Measurements from ENCODE around the gene PCNP. TPM values are rescaled to one million over a fixed set of nuclear protein-coding genes. Genes with fewer than 3 reads are reported as not detected.
"Not testable (repeated sequence)": the region's sequence is repeated elsewhere in the genome, so short reads cannot be mapped to it uniquely, and the experiment has no call there.

The PCNP gene
- total RNA-seq, 1 donor from 2014 or later, result 50.8 TPM

DNA sequence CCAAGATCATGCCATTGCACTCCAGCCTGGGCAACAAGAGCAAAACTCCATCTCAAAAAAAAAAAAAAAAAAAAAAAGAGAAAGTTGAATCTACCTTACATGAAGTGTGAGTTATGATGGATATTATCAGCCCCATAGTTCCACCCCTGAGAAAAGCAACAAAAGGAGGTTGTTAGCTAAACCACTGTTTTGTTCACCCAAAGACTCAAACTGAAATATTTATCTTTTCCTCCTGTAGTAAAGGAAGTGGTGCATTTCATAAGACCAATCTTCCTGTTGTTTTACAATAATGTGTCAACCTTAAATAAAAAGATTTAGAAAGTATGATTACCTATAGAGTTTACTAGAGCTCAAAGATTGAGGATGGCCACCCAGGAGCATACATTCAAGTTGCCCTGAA, 31.0 kb upstream of the PCNP start:
- intact Hi-C loops (cut with DNase I), result no loop called here

DNA sequence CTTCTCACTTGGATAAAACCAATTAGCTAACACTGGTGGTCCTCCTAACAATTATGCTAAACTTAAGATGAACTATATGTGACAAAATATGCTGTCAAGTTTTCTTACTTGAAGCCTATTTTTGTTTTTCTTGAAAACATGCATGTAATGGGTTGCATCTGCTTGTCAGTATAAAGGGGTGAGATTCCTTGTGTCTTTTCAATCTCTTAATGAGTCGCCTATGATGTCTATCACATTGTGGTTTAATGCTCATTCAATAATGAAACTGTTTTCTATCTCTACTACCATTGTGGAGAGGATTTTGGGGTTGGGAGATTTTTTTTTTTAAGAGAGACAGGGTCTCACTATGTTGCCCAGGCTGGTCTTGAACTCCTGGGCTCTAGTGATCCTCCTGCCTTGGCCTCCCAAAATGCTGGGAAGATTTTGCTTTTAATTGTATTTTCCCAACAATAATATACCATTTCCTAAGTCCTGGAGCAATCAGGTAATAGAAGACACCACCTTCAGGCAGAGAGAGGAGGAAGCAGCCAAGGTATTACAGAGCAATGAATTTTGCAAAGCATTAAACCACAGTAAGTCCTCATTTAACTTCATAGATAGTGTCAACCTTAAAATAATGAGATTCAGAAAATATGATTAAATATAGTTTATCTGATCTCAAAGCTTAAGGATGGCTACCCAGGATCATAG, 29.7 kb upstream of the PCNP start:
- no peak overlapping the region for H3K4me3 ChIP-seq
- no peak overlapping the region for H3K27ac ChIP-seq
- DNase-seq (ENCODE audit: low spot score in 2 of 2), result no peak
- no peaks in the 10 kb centered on the region for H3K4me1 ChIP-seq
- no peaks in the 10 kb centered on the region for H3K36me3 ChIP-seq
- TF ChIP-seq, protein P1, sequence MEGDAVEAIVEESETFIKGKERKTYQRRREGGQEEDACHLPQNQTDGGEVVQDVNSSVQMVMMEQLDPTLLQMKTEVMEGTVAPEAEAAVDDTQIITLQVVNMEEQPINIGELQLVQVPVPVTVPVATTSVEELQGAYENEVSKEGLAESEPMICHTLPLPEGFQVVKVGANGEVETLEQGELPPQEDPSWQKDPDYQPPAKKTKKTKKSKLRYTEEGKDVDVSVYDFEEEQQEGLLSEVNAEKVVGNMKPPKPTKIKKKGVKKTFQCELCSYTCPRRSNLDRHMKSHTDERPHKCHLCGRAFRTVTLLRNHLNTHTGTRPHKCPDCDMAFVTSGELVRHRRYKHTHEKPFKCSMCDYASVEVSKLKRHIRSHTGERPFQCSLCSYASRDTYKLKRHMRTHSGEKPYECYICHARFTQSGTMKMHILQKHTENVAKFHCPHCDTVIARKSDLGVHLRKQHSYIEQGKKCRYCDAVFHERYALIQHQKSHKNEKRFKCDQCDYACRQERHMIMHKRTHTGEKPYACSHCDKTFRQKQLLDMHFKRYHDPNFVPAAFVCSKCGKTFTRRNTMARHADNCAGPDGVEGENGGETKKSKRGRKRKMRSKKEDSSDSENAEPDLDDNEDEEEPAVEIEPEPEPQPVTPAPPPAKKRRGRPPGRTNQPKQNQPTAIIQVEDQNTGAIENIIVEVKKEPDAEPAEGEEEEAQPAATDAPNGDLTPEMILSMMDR (IDR thresholded peaks at IDR 0.05), result no peak
- no peaks in the 10 kb centered on the region for H3K27me3 ChIP-seq
- intact Hi-C loops (cut with DNase I), result no loop called here
- no peaks in the 10 kb centered on the region for H3K9me3 ChIP-seq

More for the DNA sequence above, 31.0 kb upstream of the PCNP start:
- no peak overlapping the region for H3K4me3 ChIP-seq
- no peak overlapping the region for H3K27ac ChIP-seq
- H3K27me3 ChIP-seq, result no peaks in the 10 kb centered on the region
- no peaks in the 10 kb centered on the region for H3K9me3 ChIP-seq
- TF ChIP-seq, protein P1 (IDR thresholded peaks at IDR 0.05), result no peak
- DNase-seq (ENCODE audit: low spot score in 2 of 2), result no peak
- no peaks in the 10 kb centered on the region for H3K36me3 ChIP-seq
- no peaks in the 10 kb centered on the region for H3K4me1 ChIP-seq

DNA sequence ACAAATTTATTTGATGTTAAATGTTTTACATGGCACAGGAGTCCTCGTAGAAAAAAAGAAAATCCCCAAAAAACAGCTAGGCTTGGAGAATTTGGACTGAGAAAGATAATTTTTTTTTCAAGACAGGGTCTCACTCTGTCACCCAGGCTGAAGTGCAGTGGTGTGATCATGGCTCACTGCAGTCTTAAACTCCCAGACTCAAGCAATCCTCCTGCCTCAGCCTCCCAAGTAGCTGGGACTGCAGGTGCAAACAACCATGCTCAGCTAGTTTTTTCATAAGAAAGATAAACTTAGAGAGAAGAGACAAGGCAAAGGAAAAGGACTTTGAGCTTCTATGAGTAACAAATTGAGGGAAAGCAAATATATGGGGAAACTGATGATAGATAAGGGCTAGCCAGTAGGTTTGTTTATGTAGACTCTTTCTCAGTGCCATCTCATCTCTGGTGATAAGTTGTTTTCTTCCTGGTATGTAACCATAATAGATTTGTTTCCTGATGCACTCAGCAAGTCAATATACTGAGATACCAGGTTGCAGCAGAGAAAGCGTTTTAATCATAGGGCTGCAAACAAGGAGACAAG, 25.4 kb upstream of the PCNP start:
- H3K4me1 ChIP-seq, result no peaks in the 10 kb centered on the region
- no peaks in the 10 kb centered on the region for H3K9me3 ChIP-seq
- no peak overlapping the region for H3K27ac ChIP-seq
- no peak overlapping the region for H3K4me3 ChIP-seq
- TF ChIP-seq, protein P1 (IDR thresholded peaks at IDR 0.05), result no peak
- H3K27me3 ChIP-seq, result no peaks in the 10 kb centered on the region
- intact Hi-C loops (cut with DNase I), result no loop called here
- DNase-seq (ENCODE audit: low spot score in 2 of 2), result no peak
- H3K36me3 ChIP-seq, result no peaks in the 10 kb centered on the region

DNA sequence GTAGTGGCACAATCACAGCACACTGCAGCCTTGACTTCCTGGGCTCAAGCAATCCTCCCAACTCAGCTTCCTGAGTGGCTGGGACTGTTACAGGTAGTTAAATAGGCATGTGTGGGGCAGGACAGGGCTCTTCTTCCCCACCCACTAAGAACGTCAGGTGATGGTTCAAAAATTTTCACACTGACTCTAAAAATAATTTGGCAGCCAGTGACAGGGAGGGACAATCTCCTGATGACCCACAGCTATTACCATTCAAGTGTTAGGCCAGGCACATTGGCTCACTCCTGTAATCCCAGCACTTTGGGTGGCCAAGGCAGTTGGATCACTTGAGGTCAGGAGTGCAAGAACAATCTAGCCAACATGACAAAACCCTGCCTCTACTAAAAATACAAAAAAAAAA, 24.5 kb upstream of the PCNP start:
- no peaks in the 10 kb centered on the region for H3K36me3 ChIP-seq
- TF ChIP-seq, protein P1 (IDR thresholded peaks at IDR 0.05), result no peak
- H3K9me3 ChIP-seq, result no peaks in the 10 kb centered on the region
- DNase-seq (ENCODE audit: low spot score in 2 of 2), result no peak
- no peaks in the 10 kb centered on the region for H3K4me1 ChIP-seq
- H3K4me3 ChIP-seq, result no peak overlapping the region
- no peaks in the 10 kb centered on the region for H3K27me3 ChIP-seq
- intact Hi-C loops (cut with DNase I), result no loop called here
- H3K27ac ChIP-seq, result no peak overlapping the region

DNA sequence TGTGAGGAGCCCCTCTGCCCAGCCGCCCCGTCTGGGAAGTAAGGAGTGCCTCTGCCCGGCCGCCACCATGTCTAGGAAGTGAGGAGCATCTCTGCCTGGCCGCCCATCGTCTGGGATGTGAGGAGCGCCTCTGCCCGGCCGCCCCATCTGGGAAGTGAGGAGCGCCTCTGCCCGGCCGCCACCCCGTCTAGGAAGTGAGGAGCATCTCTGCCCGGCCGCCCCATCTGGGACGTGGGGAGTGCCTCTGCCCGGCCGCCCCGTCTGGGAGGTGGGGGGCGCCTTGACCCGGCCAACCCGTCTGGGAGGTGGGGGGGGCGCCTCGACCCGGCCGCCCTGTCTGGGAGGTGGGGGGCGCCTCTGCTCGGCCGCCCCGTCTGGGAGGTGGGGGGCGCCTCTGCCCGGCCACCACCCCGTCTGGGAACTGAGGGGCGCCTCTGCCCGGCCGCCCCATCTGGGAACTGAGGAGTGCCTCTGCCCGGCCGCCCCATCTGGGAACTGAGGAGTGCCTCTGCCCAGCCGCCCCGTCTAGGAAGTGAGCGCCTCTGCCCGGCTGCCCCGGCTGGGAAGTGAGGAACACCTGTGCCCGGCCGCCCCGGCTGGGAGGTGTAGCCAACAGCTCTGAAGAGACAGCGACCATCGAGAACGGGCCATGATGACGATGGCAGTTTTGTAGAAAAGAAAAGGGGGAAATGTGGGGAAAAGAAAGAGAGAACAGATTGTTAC, 22.5 kb upstream of the PCNP start:
- H3K4me1 ChIP-seq; H3K27ac ChIP-seq; H3K27me3 ChIP-seq; intact Hi-C loops (cut with DNase I); H3K9me3 ChIP-seq; H3K36me3 ChIP-seq; H3K4me3 ChIP-seq; DNase-seq (ENCODE audit: low spot score in 2 of 2): not testable (repeated sequence)

DNA sequence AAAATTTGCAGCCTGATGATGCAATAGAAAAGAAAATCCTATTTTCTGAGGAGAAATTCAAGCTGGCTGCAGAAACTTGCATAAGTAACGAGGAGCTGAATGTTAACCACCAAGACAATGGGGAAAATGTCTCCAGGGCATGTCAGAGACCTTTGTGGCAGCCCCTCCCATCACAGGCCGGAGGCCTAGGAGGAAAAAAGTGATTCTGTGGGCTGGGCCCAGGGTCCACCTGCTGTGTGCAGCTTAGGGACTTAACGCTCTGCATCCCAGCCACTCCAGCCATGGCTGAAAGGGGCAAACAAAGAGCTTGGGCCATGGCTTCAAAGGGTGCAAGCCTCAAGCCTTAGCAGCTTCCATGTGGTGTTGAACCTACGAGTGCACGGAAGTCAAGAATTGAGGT, 20.6 kb upstream of the PCNP start:
- not testable (repeated sequence) for H3K9me3 ChIP-seq; DNase-seq (ENCODE audit: low spot score in 2 of 2)

More for the DNA sequence above, 20.6 kb upstream of the PCNP start:
- H3K27me3 ChIP-seq; H3K4me3 ChIP-seq; intact Hi-C loops (cut with DNase I); H3K36me3 ChIP-seq; H3K27ac ChIP-seq; H3K4me1 ChIP-seq: not testable (repeated sequence)

Measured in ascending aorta (tissue), 2 donors.